Astrocyte (in vitro differentiated cells and primary cell): ENCODE results near the gene POLE3. TPM values are rescaled to one million over a fixed set of nuclear protein-coding genes. Genes with fewer than 3 reads are reported as not detected.

ENCODE experiments used
- DNase-seq: peaks from one replicate; pipeline ENCODE4 v3.0.0-alpha.2; 2010; ENCODE audit warnings: low read depth
- FAIRE-seq: peaks from 2 replicates; lab custom pipeline; 2011; peaks lifted over from hg19 to GRCh38; lab: Jason Lieb, UNC
- H2AFZ ChIP-seq: 2 replicates; pipeline ENCODE4 v1.6.0; 2012; ENCODE audit warnings: low read depth, low read length, inconsistent platforms
- H3K27ac ChIP-seq: 2 replicates; pipeline ENCODE4 v1.5.1; 2011; ENCODE audit warnings: low read depth, low read length, inconsistent platforms
- H3K27me3 ChIP-seq: 2 replicates; pipeline ENCODE4 v1.6.0; 2011; ENCODE audit warnings: low read length, inconsistent platforms; ENCODE audit not compliant: insufficient read depth
- H3K36me3 ChIP-seq: 2 replicates; pipeline ENCODE4 v1.5.1; 2011; ENCODE audit warnings: low read length, inconsistent platforms; ENCODE audit not compliant: insufficient read depth
- H3K4me1 ChIP-seq: 2 replicates; pipeline ENCODE4 v1.5.1; 2011; ENCODE audit warnings: low read length, inconsistent platforms; ENCODE audit not compliant: insufficient read depth
- H3K4me2 ChIP-seq: 2 replicates; pipeline ENCODE4 v1.6.0; 2012; ENCODE audit warnings: low read length, inconsistent platforms
- H3K4me3 ChIP-seq: 2 replicates; pipeline ENCODE4 v1.5.1; 2011; ENCODE audit warnings: low read depth, mild to moderate bottlenecking, low read length, inconsistent platforms; ENCODE audit not compliant: insufficient read depth
- H3K79me2 ChIP-seq: 2 replicates; pipeline ENCODE4 v1.6.0; 2012; ENCODE audit warnings: mild to moderate bottlenecking, low read length, inconsistent platforms; ENCODE audit not compliant: insufficient read depth
- H3K9ac ChIP-seq: 2 replicates; pipeline ENCODE4 v1.6.0; 2012; ENCODE audit warnings: mild to moderate bottlenecking, low read length, inconsistent platforms
- H3K9me3 ChIP-seq: 2 replicates; pipeline ENCODE4 v1.5.1; 2012; ENCODE audit warnings: low read depth, mild to moderate bottlenecking, low read length, inconsistent platforms; ENCODE audit not compliant: insufficient read depth
- H4K20me1 ChIP-seq: 2 replicates; pipeline ENCODE4 v1.6.0; 2012; ENCODE audit warnings: low read length, inconsistent platforms; ENCODE audit not compliant: insufficient read depth
- H3K27ac Mint-ChIP-seq: one replicate; pipeline ENCODE4 v1.8.0; 2021; ENCODE audit warnings: mild to moderate bottlenecking, mixed read lengths; ENCODE audit not compliant: unreplicated experiment
- H3K27me3 Mint-ChIP-seq: one replicate; pipeline ENCODE4 v1.8.0; 2021; ENCODE audit warnings: low read depth, mixed read lengths; ENCODE audit not compliant: unreplicated experiment
- H3K36me3 Mint-ChIP-seq: one replicate; pipeline ENCODE4 v1.8.0; 2021; ENCODE audit warnings: low read depth, mixed read lengths; ENCODE audit not compliant: unreplicated experiment
- H3K4me1 Mint-ChIP-seq: one replicate; pipeline ENCODE4 v1.8.0; 2021; ENCODE audit warnings: low read depth, mixed read lengths; ENCODE audit not compliant: unreplicated experiment
- H3K4me3 Mint-ChIP-seq: one replicate; pipeline ENCODE4 v1.8.0; 2021; ENCODE audit warnings: mild to moderate bottlenecking, moderate library complexity, mixed read lengths; ENCODE audit not compliant: unreplicated experiment
- H3K9me3 Mint-ChIP-seq: one replicate; pipeline ENCODE4 v1.8.0; 2021; ENCODE audit warnings: mild to moderate bottlenecking, mixed read lengths; ENCODE audit not compliant: unreplicated experiment
- CTCF ChIP-seq: IDR thresholded peaks from 2 replicates; pipeline ENCODE4 v1.5.1; 2011; ENCODE audit warnings: low read depth, mild to moderate bottlenecking, inconsistent platforms, low read length, moderate library complexity; ENCODE audit not compliant: insufficient read depth
- EZH2 ChIP-seq: IDR thresholded peaks from 2 replicates; pipeline ENCODE4 v1.6.1; 2012; ENCODE audit warnings: mild to moderate bottlenecking, low read length, inconsistent platforms; ENCODE audit not compliant: insufficient read depth
- total RNA-seq: library from RNA; stranded (reverse); gene quantifications from 2 replicates; pipeline ENCODE4 v1.2.1, GENCODE V29; 2021

POLE3 gene
- total RNA-seq, 1 donor from 2014 or later, result 36.6 TPM

- DNase-seq, result peak; percentile 14
- no peak overlapping the region for H3K4me2 ChIP-seq
- H3K4me3 ChIP-seq, result no peak overlapping the region
- peaks cover 10% of the 10 kb centered on the region for H3K27me3 Mint-ChIP-seq
- peaks cover 5% of the 10 kb centered on the region for H3K9me3 Mint-ChIP-seq
- H3K4me1 Mint-ChIP-seq, result peaks cover 5% of the 10 kb centered on the region
- H3K4me3 Mint-ChIP-seq, result no peak overlapping the region
- H4K20me1 ChIP-seq, result no peaks in the 10 kb centered on the region
- no peak overlapping the region for H2AFZ ChIP-seq
- H3K27ac ChIP-seq, result no peak overlapping the region
- H3K27ac Mint-ChIP-seq, result no peak overlapping the region
- FAIRE-seq, result no peak
- H3K9me3 ChIP-seq, result no peaks in the 10 kb centered on the region
- H3K27me3 ChIP-seq, result no peaks in the 10 kb centered on the region
- no peak overlapping the region for H3K9ac ChIP-seq
- TF ChIP-seq EZH2, result no peak
- no peak for TF ChIP-seq CTCF
- no peaks in the 10 kb centered on the region for H3K4me1 ChIP-seq
- no peaks in the 10 kb centered on the region for H3K36me3 ChIP-seq
- peaks cover 1% of the 10 kb centered on the region for H3K36me3 Mint-ChIP-seq
- no peaks in the 10 kb centered on the region for H3K79me2 ChIP-seq
These were observed 26.4 kb upstream of the POLE3 start for GRCh38 chr9:113436728-113437515.

GRCh38 chr9:113431191-113431590, 20.7 kb upstream of the POLE3 start:
- DNase-seq (no peak), FAIRE-seq (no peak)
- H3K27me3 ChIP-seq, result peaks cover 2% of the 10 kb centered on the region
- H3K79me2 ChIP-seq, result no peaks in the 10 kb centered on the region
- H4K20me1 ChIP-seq, result no peaks in the 10 kb centered on the region
- Mint-ChIP-seq H3K4me1 (no peaks in the 10 kb centered on the region), H3K27me3 (peaks cover 28% of the 10 kb centered on the region), H3K9me3 (no peaks in the 10 kb centered on the region), H3K4me3 (no peak overlapping the region), H3K27ac (no peak overlapping the region), H3K36me3 (peaks cover 1% of the 10 kb centered on the region)
- no peak overlapping the region for H3K27ac ChIP-seq
- H3K9ac ChIP-seq, result no peak overlapping the region
- TF ChIP-seq CTCF (no peak), EZH2 (no peak)
- no peak overlapping the region for H2AFZ ChIP-seq
- no peaks in the 10 kb centered on the region for H3K9me3 ChIP-seq
- no peak overlapping the region for H3K4me2 ChIP-seq
- no peaks in the 10 kb centered on the region for H3K36me3 ChIP-seq
- H3K4me3 ChIP-seq, result no peak overlapping the region
- H3K4me1 ChIP-seq, result no peaks in the 10 kb centered on the region

- Mint-ChIP-seq H3K4me3 (no peak overlapping the region), H3K9me3 (no peaks in the 10 kb centered on the region), H3K27me3 (peaks cover 45% of the 10 kb centered on the region), H3K4me1 (peaks cover 2% of the 10 kb centered on the region), H3K27ac (no peak overlapping the region), H3K36me3 (no peaks in the 10 kb centered on the region)
- no peaks in the 10 kb centered on the region for H3K36me3 ChIP-seq
- TF ChIP-seq EZH2 (no peak), CTCF (no peak)
- H3K4me3 ChIP-seq, result no peak overlapping the region
- H2AFZ ChIP-seq, result no peak overlapping the region
- no peaks in the 10 kb centered on the region for H3K79me2 ChIP-seq
- no peaks in the 10 kb centered on the region for H3K9me3 ChIP-seq
- no peaks in the 10 kb centered on the region for H4K20me1 ChIP-seq
- peaks cover 10% of the 10 kb centered on the region for H3K27me3 ChIP-seq
- no peaks in the 10 kb centered on the region for H3K4me1 ChIP-seq
- H3K9ac ChIP-seq, result no peak overlapping the region
- FAIRE-seq, result no peak
- no peak overlapping the region for H3K4me2 ChIP-seq
- H3K27ac ChIP-seq, result no peak overlapping the region
- no peak for DNase-seq
These were observed 17.7 kb upstream of the POLE3 start for GRCh38 chr9:113428062-113428615.
